Measurements from ENCODE around the gene GPR68.
"Not testable (repeated sequence)": the region's sequence is repeated elsewhere in the genome, so short reads cannot be mapped to it uniquely, and the experiment has no call there.

GPR68 gene

DNA sequence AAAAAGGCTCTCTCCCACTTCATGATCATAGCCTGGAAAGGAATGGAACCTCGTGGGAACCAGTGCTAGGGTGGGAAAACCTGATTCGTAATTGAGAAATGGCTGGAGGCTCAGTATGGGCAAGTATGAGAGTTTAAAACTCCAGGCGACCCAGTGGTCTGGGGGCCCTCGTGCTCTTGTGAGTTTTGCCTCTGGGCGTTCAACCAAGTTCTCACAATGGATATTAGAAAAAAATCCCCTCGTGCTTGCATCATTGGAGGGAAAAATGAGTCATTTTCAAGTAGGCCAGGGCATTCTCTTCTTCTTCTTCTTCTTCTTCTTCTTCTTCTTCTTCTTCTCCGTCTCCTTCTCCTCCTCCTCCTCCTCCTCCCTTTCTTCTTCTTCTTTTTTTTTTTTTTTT is 39.0 kb downstream of the GPR68 start:
- Histone ChIP-seq H4K20me1 (ENCODE audit: insufficient read depth, low read length, poor library complexity, severe bottlenecking) (no peaks in the 10 kb centered on the region), H3K4me2 (ENCODE audit: low read depth, low read length, poor library complexity, severe bottlenecking) (no peak overlapping the region), H3K79me2 (ENCODE audit: insufficient read depth, low read length) (no peaks in the 10 kb centered on the region), H3K4me3 (ENCODE audit: low read length, poor library complexity, severe bottlenecking) (no peak overlapping the region), H3F3A (ENCODE audit: low read depth) (no peaks in the 10 kb centered on the region), H3K27me3 (ENCODE audit: insufficient read depth, low read length, poor library complexity, severe bottlenecking) (no peaks in the 10 kb centered on the region), H3K4me1 (ENCODE audit: insufficient read depth, low read length, poor library complexity, severe bottlenecking) (no peaks in the 10 kb centered on the region), H3K9me2 (replicated peaks; ENCODE audit: low read depth, low read length) (no peaks in the 10 kb centered on the region), H3K9ac (ENCODE audit: low read depth, low read length, poor library complexity, severe bottlenecking) (no peak overlapping the region), H3K36me3 (ENCODE audit: insufficient read depth, low read length) (peaks cover 55% of the 10 kb centered on the region; the same call in 1 of the 2 replicates), H2AFZ (ENCODE audit: low read length) (no peak overlapping the region), H3K9me3 (ENCODE audit: insufficient read depth, low read depth, low read length) (no peaks in the 10 kb centered on the region)
- TF ChIP-seq CTCF (conservative IDR thresholded peaks at IDR 0.05; ENCODE audit: low read length): no peak
- TF ChIP-seq EZH2phosphoT487 (IDR thresholded peaks at IDR 0.05; ENCODE audit: borderline replicate concordance): no peak

- H3K9me2 ChIP-seq (replicated peaks; ENCODE audit: low read depth, low read length): no peaks in the 10 kb centered on the region
- TF ChIP-seq CTCF (conservative IDR thresholded peaks at IDR 0.05; ENCODE audit: low read length): no peak
- no peak for TF ChIP-seq EZH2phosphoT487 (IDR thresholded peaks at IDR 0.05; ENCODE audit: borderline replicate concordance)
Observed at GRCh38 chr14:91204657-91205056, 39.8 kb downstream of the GPR68 start.

GRCh38 chr14:91202234-91202974 is 42.1 kb downstream of the GPR68 start:
- H3F3A ChIP-seq (ENCODE audit: low read depth): no peaks in the 10 kb centered on the region
- H3K79me2 ChIP-seq (ENCODE audit: insufficient read depth, low read length): no peaks in the 10 kb centered on the region
- no peaks in the 10 kb centered on the region for H3K27me3 ChIP-seq (ENCODE audit: insufficient read depth, low read length, poor library complexity, severe bottlenecking)
- H3K9me3 ChIP-seq (ENCODE audit: insufficient read depth, low read depth, low read length): no peaks in the 10 kb centered on the region
- H3K4me2 ChIP-seq (ENCODE audit: low read depth, low read length, poor library complexity, severe bottlenecking): no peak overlapping the region
- H3K36me3 ChIP-seq (ENCODE audit: insufficient read depth, low read length): peaks cover 56% of the 10 kb centered on the region; the same call in 1 of the 2 replicates
- H3K9ac ChIP-seq (ENCODE audit: low read depth, low read length, poor library complexity, severe bottlenecking): no peak overlapping the region
- H4K20me1 ChIP-seq (ENCODE audit: insufficient read depth, low read length, poor library complexity, severe bottlenecking): no peaks in the 10 kb centered on the region
- no peak overlapping the region for H2AFZ ChIP-seq (ENCODE audit: low read length)
- no peak for TF ChIP-seq CTCF (conservative IDR thresholded peaks at IDR 0.05; ENCODE audit: low read length)
- TF ChIP-seq EZH2phosphoT487 (IDR thresholded peaks at IDR 0.05; ENCODE audit: borderline replicate concordance): no peak
- H3K4me1 ChIP-seq (ENCODE audit: insufficient read depth, low read length, poor library complexity, severe bottlenecking): no peaks in the 10 kb centered on the region
- H3K9me2 ChIP-seq (replicated peaks; ENCODE audit: low read depth, low read length): no peaks in the 10 kb centered on the region
- no peak overlapping the region for H3K4me3 ChIP-seq (ENCODE audit: low read length, poor library complexity, severe bottlenecking)

More at GRCh38 chr14:91204657-91205056, 39.8 kb downstream of the GPR68 start:
- no peaks in the 10 kb centered on the region for H4K20me1 ChIP-seq (ENCODE audit: insufficient read depth, low read length, poor library complexity, severe bottlenecking)
- no peak overlapping the region for H3K4me3 ChIP-seq (ENCODE audit: low read length, poor library complexity, severe bottlenecking)
- no peaks in the 10 kb centered on the region for H3K9me3 ChIP-seq (ENCODE audit: insufficient read depth, low read depth, low read length)
- H3K79me2 ChIP-seq (ENCODE audit: insufficient read depth, low read length): no peaks in the 10 kb centered on the region
- H3F3A ChIP-seq (ENCODE audit: low read depth): no peaks in the 10 kb centered on the region
- H3K36me3 ChIP-seq (ENCODE audit: insufficient read depth, low read length): peaks cover 56% of the 10 kb centered on the region; the same call in 1 of the 2 replicates
- no peak overlapping the region for H2AFZ ChIP-seq (ENCODE audit: low read length)
- no peak overlapping the region for H3K4me2 ChIP-seq (ENCODE audit: low read depth, low read length, poor library complexity, severe bottlenecking)
- H3K9ac ChIP-seq (ENCODE audit: low read depth, low read length, poor library complexity, severe bottlenecking): no peak overlapping the region
- H3K4me1 ChIP-seq (ENCODE audit: insufficient read depth, low read length, poor library complexity, severe bottlenecking): no peaks in the 10 kb centered on the region
- H3K27me3 ChIP-seq (ENCODE audit: insufficient read depth, low read length, poor library complexity, severe bottlenecking): no peaks in the 10 kb centered on the region

GRCh38 chr14:91200802-91201201 is 43.7 kb downstream of the GPR68 start:
- not testable (repeated sequence) for H3K4me1 ChIP-seq (ENCODE audit: insufficient read depth, low read length, poor library complexity, severe bottlenecking); H3K4me3 ChIP-seq (ENCODE audit: low read length, poor library complexity, severe bottlenecking); H3K9me3 ChIP-seq (ENCODE audit: insufficient read depth, low read depth, low read length); H4K20me1 ChIP-seq (ENCODE audit: insufficient read depth, low read length, poor library complexity, severe bottlenecking); H3K79me2 ChIP-seq (ENCODE audit: insufficient read depth, low read length); H3K9ac ChIP-seq (ENCODE audit: low read depth, low read length, poor library complexity, severe bottlenecking); H2AFZ ChIP-seq (ENCODE audit: low read length); H3F3A ChIP-seq (ENCODE audit: low read depth); H3K27me3 ChIP-seq (ENCODE audit: insufficient read depth, low read length, poor library complexity, severe bottlenecking); H3K4me2 ChIP-seq (ENCODE audit: low read depth, low read length, poor library complexity, severe bottlenecking); H3K9me2 ChIP-seq (replicated peaks; ENCODE audit: low read depth, low read length)
- H3K36me3 ChIP-seq (ENCODE audit: insufficient read depth, low read length): peaks cover 71% of the 10 kb centered on the region; the same call in 1 of the 2 replicates
